K562 (cell line): ENCODE data around the gene FAM50B.

Source experiments
- CTCF ChIP-seq, 3 experiments: IDR thresholded peaks in 2 of 3; conservative IDR thresholded peaks in 1 of 3; 2 replicates each; pipeline ENCODE4 v1.5.1; 2011 to 2012; ENCODE audit warnings: low read length in 3 of 3, mild to moderate bottlenecking in 3 of 3, control low read depth in 2 of 3, improper control_type of control experiment in 1 of 3, inconsistent platforms in 1 of 3, low read depth in 1 of 3, mixed read lengths in 1 of 3, moderate library complexity in 1 of 3; ENCODE audit not compliant: insufficient read depth in 2 of 3
- EZH2 ChIP-seq: IDR thresholded peaks from 2 replicates; pipeline ENCODE4 v1.6.1; 2012; ENCODE audit warnings: low read depth, mild to moderate bottlenecking, inconsistent platforms, low read length, borderline replicate concordance
- FOXA1 ChIP-seq: fragments of 450-650 bp; IDR thresholded peaks from 2 replicates; pipeline ENCODE4 v1.6.1; 2016; ENCODE audit warnings: mild to moderate bottlenecking, borderline replicate concordance
- GTF3C2 ChIP-seq: IDR thresholded peaks from 3 replicates; pipeline ENCODE4 v1.6.1; 2011; ENCODE audit warnings: borderline replicate concordance, mild to moderate bottlenecking, moderate library complexity; ENCODE audit not compliant: insufficient read length; ENCODE audit errors: extremely low read depth
- HDAC2 ChIP-seq: fragments of 450-650 bp; IDR thresholded peaks from 2 replicates; pipeline ENCODE4 v1.6.1; 2016; ENCODE audit warnings: mild to moderate bottlenecking
- HDAC3 ChIP-seq: fragments of 450-650 bp; IDR thresholded peaks from 2 replicates; pipeline ENCODE4 v1.6.1; 2018; ENCODE audit warnings: borderline replicate concordance, mild to moderate bottlenecking, moderate library complexity; ENCODE audit not compliant: partially characterized antibody
- TAF1 ChIP-seq: IDR thresholded peaks from 2 replicates; pipeline ENCODE4 v1.6.1; 2011; ENCODE audit warnings: mild to moderate bottlenecking, low read length, moderate library complexity; ENCODE audit not compliant: insufficient read depth, control insufficient read depth, severe bottlenecking; ENCODE audit errors: extremely low read depth
- TBP ChIP-seq: optimal IDR thresholded peaks from 2 replicates; pipeline ENCODE3; 2011; ENCODE audit warnings: low read depth, low read length, improper control_type of control experiment
- TF ChIP-seq, protein P1 (sequence below): fragments of 250-450 bp; sonication (Bioruptor Pico); IDR thresholded peaks from 2 replicates; pipeline ENCODE4 v1.4.0; 2020; ENCODE audit warnings: mild to moderate bottlenecking

GRCh38 chr6:3825851-3826581 lies 23.2 kb upstream of the FAM50B start:
- TF ChIP-seq CTCF (IDR thresholded peaks at IDR 0.05 in 2 of 3, conservative IDR thresholded peaks at IDR 0.05 in 1 of 3; ENCODE audit: insufficient read depth in 2 of 3, low read depth in 1 of 3, low read length in 3 of 3) (no peak), TAF1 (no peak), EZH2 (no peak), GTF3C2 (no peak), HDAC3 (no peak), FOXA1 (no peak), TBP (no peak), HDAC2 (no peak)
- TF ChIP-seq, protein P1, sequence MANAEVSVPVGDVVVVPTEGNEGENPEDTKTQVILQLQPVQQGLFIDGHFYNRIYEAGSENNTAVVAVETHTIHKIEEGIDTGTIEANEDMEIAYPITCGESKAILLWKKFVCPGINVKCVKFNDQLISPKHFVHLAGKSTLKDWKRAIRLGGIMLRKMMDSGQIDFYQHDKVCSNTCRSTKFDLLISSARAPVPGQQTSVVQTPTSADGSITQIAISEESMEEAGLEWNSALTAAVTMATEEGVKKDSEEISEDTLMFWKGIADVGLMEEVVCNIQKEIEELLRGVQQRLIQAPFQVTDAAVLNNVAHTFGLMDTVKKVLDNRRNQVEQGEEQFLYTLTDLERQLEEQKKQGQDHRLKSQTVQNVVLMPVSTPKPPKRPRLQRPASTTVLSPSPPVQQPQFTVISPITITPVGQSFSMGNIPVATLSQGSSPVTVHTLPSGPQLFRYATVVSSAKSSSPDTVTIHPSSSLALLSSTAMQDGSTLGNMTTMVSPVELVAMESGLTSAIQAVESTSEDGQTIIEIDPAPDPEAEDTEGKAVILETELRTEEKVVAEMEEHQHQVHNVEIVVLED (CRISPR knock-in tag) = no peak
